Measurements from ENCODE around the gene RHBDL2. TPM values are rescaled to one million over a fixed set of nuclear protein-coding genes. Genes with fewer than 3 reads are reported as not detected.
A peak's percentile ranks its signal among the peaks of the same experiment; 100 is the strongest.

The RHBDL2 gene
- total and polyA plus RNA-seq, 9 of the 15 experiments (the other 6 are each of a cell fraction or from before 2014, with no cell fraction given), result not detected

DNA sequence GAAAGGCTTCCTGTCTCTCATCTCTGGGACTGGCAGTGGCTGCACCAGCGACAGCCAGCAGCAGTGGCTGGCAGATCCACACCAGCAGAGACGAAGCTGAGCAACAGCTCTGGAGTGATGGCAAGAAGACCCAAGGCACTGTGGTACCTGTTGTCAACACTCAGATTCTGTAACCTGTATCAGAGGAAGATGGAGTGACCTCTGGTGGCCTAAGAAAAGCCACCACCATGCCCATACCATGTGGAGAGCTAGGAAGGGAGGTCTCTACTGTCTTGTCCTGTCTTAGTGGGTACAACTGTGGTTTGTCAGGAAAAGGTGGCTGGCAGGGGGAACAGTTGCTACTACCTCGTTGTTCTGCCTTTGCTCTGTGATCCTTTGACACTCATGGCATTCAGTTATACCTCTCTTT lies 22.5 kb upstream of the RHBDL2 start (continued):
- TF ChIP-seq ATF1 (CRISPR knock-in tag; IDR thresholded peaks at IDR 0.05) (no peak), ATF1 (tag; IDR thresholded peaks at IDR 0.05) (no peak), EWSR1 (IDR thresholded peaks at IDR 0.05; ENCODE audit: borderline replicate concordance, low read depth, partially characterized antibody) (no peak), SIN3A (IDR thresholded peaks at IDR 0.05; ENCODE audit: borderline replicate concordance in 2 of 2, control insufficient read depth in 1 of 2, low read depth in 2 of 2, low read length in 2 of 2) (no peak), RAD21 (CRISPR knock-in tag; conservative IDR thresholded peaks at IDR 0.05 in 1 of 2, IDR thresholded peaks at IDR 0.05 in 1 of 2) (peak; percentile 52 to 74; a peak in 3 of 4 replicates), CBFA2T3 (IDR thresholded peaks at IDR 0.05) (no peak), HDAC8 (tag; IDR thresholded peaks at IDR 0.05) (no peak), POU5F1 (IDR thresholded peaks at IDR 0.05; ENCODE audit: borderline replicate concordance, low read depth, low read length, partially characterized antibody) (no peak), SMC3 (conservative IDR thresholded peaks at IDR 0.05; ENCODE audit: insufficient read depth, low read depth, low read length) (0 out of 2 replicates have a peak, but pooled peaks have one; percentile 30), RBM25 (IDR thresholded peaks at IDR 0.05; ENCODE audit: low read depth, low read length, severe bottlenecking) (peak; percentile 47)
- TF ChIP-seq, protein P1, sequence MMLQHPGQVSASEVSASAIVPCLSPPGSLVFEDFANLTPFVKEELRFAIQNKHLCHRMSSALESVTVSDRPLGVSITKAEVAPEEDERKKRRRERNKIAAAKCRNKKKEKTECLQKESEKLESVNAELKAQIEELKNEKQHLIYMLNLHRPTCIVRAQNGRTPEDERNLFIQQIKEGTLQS (IDR thresholded peaks at IDR 0.05), result no peak
- TF ChIP-seq, protein P1 (CRISPR knock-in tag; conservative IDR thresholded peaks at IDR 0.05), result no peak

Data from K562 (cell line).